NCI-H446 treated with DMSO at 0.1 percent for 48 hours (cell line): Measurements from ENCODE around the gene TBC1D24.

Experiments
- DNase-seq: peaks from one replicate; lab custom pipeline; 2025; lab: John Stamatoyannopoulos, UW

TBC1D24 gene

DNA sequence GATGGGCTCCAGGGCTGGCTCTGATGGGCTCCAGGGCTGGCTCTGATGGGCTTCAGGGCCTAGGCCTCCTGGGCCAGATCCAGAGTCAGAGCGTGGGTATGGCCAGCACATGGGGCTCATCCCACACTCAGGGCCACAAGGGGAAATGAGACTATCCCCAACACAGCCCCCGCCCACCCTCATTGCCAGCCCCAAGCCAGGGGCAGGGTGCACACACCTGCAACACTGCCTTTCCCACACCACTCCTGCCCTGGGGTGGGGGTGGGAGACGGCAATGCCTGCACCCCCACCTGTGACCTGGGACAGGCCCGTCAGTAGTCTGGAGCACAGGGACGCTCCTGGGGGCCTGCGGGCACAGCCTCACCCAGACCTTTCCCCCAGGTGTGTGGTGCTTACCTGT is 24.5 kb downstream of the TBC1D24 start:
- DNase-seq = no peak

DNA sequence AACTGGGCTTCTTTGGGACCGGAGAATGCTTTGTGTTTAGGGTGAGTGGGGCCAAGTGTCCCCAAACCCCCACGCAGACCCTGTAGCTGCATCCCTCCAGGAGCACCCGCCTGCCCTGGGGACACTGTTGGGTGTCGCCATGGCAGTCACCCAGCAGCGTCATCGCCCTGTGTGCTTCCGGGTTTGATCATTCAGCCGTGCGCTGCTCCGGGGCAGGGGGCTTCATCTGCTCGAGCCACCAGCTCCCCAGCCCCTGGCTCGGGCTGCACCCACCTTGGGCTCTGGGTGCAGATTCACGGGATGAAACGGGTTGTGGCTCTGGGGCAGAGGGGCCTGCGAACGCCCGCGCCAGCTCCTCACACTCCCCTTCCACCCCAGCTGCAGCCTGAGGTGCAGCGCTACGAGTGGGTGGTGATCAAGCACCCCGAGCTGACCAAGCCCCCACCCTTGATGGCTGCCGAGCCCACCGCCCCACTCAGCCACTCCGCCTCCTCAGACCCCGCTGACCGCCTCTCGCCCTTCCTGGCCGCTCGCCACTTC is 25.0 kb downstream of the TBC1D24 start:
- DNase-seq = no peak

DNA sequence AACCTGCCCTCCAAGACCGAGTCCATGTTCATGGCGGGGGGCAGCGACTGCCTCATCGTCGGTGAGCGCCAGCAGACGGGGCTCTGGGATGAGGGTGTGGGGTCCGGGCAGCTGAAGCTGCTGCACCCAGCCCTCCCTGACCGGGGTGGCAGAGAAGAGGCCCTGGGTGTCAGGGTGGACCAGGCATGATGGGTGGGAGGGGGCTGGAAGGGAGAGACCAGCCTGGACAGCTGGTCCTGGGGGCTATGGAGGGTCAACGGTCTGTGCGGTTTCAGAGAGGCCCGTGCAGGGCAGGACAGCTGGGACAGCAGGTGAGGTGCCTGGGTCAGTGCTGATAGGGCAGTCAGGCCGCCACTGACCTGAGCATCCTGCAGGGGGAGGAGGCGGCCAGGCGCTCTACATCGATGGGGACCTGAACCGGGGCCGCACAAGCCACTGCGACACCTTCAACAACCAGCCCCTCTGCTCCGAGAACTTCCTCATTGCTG is 25.5 kb downstream of the TBC1D24 start:
- DNase-seq = no peak

DNA sequence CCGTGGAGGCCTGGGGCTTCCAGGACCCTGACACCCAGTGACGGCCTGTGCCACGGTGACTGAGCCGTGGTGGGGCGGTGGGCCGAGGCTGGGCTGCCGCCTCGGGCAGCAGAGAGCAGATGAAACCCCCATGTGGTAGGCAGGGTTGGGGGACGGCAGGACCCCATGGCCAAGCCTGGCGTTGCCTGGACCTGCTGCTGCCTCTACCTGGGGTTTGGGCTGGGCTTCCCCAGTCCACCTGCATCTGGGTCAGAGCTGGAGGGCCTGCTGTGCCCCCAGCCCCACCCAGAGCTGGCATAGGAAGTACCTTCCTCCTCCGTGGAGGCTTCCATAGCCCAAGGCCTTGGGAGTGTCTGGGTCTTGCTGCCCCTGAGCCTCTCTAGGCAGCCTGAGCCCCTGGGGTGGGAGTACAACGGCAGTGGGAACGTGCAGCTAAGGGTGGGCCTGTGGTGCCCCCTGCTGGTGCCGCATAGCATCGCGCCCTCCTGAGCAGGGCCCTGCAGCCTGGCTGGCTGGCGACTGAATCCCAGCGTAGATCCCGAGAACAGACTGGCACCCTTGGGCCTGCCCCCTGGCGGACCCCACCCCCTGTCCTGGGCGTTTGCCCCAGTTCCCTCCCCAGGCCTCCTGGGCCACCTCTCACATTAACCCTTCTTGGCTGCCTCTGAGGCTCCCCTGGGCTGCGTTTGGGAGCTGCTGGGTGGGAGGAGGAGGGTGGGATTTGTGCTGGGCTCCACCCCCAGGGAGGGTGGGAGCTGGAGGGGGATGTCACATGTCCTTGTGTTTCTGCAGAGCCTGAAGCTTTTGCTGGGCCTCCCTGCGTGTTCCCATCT is 26.2 kb downstream of the TBC1D24 start:
- peak; percentile 64 for DNase-seq

DNA sequence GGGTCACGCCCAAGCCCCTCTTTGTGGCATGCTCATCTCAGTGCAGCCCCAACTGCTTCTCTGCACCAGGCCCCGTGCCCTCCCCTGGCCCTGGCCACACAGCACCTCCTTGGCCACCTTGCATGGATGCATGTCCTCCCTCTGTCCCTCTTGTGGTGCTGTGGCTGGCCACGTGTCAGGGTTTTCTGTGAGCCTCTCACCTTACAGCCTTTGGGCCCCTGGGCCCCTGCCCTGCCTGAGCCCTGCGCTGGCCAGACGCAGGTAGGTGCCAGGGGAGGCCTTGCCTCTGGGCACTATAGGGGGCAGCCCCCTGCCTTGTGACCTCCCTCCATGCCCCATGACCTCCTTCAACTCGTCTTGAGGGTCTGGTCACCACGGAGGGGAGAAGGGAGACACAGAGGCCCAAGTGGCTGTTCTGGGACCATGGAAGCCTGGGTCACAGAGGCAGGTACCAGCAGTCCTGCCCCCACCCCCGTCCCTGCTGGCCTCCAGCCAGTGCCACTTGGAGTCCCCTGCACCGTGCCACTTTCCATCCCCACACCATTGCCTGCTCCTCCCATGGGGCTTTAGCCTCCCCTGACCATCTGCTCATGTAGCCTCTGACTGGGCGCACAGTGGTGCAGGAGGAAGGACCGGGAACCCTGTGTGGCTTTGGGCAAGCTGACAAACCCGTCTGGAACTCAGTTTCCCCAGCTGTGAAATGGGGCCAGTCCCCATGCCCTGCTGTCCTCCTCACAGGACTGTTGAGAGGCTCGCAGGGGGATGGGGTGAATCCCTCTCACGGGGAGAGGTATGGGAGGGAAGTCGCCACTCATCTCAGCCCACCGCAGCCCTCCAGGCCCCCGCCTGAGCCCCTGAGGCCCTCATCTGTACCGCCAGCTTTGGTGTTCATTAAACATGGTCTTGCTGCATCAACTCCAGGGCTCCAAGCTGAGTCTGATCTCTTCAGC is 27.3 kb downstream of the TBC1D24 start:
- DNase-seq = no peak

DNA sequence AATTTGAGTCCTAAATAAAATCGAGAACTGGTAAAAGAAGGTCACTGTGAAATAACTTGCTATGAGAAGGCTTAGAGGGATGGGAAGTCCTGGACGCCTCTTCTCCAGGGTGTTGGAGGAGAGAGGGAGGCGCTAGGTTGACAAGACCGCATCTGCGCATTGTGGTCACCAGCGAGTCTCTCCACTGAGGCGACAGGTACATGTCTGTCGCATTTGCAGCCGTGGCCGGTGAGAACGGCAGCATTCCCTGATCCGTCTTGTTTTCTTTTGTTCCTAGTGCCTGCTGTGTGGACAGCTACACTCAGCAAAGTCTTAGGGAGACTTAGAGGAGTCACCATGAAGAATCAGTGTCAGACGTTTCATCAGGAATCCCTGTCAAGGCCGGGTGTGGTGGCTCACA is 30.8 kb downstream of the TBC1D24 start:
- no peak for DNase-seq

DNA sequence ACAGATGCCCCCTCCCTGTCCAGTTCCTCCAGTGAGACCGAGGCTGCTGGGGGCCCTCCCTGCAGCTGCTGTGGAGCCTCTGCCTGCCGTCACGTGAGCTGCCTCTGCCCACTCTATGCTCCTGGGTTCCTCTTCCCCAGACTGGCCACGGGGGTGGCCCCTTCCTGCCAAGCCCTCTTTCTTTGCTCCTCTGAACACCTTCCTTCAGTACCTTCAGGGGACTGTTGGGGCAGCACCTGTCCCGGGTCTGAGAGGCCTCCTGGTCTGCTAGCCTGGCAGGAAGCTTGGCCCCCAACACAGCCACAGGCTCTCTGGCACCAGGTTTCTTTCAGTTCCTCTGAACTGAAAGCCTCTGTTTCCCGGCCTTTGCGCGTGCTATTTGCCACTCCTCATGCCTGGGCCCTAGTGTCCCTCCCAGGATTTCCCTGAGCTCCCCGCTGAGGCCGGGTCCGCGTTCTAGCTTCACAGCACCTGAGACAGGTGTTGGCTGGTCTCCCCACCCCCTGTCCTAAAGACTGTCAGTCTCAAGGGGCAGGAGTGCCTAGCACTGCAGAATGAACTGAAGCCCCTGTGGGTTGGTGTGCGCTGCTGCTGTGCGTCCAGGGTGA is 32.2 kb downstream of the TBC1D24 start:
- no peak for DNase-seq

DNA sequence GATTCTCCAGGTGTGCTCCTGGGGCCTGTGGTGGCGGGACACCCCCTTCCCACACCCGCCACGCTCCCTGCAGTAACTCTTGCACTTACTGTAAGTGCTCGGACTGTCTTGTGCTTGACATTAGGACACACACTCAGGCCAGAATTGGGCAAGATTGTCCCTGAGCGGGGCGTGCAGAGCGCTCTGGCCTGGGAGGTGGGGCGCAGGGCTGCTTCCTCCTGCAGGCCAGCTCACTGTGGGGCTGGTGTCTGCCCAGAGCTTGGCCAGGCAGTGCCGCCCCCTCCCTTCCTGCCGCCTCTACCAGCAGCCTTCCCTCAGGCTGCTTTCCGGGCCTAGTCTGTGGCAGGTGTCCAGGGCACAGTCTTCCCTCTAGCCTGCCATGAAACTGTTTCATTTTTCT is 32.7 kb downstream of the TBC1D24 start:
- no peak for DNase-seq

DNA sequence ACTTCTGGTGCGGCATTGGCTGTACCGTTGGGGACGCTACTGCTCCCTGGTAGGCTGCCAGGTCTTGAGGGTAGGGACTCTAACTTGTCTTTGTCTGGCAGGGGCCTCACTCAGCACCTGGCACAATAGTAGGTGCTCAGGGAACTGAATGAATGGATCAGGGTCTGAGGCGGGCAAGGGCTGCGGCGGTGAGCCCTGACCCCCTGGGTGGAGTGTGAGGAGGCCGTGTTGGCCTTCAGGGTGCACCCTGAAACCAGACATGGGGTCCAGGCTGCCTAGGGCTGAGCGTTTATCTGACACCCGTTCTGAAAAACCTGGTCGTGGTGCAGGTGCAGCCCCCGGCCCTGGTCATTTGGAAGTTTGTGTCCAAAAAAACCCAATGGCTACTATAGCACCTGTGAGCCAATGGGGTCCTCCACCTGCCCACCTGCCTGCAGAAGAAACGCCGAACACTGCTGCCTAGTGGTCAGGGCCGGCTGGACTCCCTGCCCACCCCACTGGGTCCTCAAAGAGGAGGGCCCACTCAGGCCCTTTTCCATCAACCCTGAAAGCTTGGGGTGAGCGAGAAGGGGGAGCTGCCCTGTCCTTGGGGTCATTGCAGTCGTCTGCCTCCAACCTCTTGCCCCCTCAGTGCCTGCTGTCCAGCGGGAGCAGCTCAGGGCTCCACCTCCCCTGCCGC is 33.9 kb downstream of the TBC1D24 start:
- no peak for DNase-seq

DNA sequence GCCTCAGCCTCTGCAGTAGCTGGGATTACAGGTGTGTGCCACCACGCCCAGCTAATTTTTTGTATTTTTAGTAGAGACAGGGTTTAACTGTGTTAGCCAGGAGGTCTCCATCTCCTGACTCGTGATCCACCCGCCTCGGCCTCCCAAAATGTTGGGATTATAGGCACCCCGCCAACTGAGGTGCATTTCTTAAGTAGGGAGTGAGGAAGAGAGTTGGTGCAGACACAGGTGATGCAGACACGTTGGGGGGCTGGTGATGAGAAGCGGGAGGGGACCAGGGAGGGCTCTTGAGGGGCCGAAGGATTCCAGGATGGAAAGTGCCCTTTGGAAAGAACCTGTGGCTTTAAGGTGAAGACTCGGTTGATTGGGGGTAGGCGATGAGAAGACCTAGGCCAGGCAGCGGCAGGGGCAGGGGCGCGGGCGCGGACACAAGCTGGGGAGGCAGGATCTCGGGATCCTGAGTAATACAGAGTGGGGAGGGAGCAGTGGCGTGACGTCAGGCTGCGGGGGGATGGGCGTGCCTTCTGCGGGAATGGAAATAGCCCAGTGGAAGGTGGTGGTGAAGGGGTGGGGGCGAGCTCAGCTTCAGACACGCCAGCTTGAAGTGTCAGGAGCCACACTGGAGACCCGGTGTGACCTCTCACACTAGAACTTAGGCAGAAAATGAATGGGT is 36.3 kb downstream of the TBC1D24 start:
- DNase-seq = no peak

DNA sequence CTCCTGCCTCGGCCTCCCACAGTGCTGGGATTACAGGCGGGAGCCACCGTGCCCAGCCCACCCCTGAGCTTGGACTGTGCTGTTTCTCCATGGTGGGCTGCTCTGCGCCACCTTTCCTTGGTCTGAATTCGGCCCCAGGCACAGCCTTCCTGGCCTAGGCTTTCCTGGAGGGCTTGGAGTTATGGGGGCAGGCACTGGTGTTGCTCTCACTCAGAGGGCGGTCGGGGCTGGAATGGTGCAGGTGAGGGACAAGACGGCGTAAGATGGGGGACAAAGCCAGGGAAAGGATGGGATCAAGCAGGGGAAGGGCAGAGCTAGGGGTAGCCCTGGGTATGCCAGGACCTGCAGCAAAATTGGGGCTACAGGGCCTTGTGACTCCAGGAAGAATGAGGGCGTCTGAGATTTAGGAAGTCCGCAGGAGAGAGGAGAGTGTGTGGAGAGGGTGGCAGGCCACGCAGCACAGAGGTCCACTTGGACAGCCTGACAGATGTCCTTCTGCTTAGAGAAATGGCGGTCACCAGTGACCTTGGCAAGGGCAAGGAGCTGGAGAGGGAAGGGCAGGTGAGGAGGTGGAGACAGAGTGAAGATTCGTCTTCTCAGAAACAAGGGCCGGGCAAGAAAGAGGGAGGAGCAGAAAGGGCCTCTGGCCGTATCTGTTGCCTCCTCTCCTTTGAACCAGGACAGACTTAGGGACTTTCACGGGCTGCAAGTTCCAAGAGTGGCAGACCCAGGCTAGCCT is 37.2 kb downstream of the TBC1D24 start:
- DNase-seq = no peak

DNA sequence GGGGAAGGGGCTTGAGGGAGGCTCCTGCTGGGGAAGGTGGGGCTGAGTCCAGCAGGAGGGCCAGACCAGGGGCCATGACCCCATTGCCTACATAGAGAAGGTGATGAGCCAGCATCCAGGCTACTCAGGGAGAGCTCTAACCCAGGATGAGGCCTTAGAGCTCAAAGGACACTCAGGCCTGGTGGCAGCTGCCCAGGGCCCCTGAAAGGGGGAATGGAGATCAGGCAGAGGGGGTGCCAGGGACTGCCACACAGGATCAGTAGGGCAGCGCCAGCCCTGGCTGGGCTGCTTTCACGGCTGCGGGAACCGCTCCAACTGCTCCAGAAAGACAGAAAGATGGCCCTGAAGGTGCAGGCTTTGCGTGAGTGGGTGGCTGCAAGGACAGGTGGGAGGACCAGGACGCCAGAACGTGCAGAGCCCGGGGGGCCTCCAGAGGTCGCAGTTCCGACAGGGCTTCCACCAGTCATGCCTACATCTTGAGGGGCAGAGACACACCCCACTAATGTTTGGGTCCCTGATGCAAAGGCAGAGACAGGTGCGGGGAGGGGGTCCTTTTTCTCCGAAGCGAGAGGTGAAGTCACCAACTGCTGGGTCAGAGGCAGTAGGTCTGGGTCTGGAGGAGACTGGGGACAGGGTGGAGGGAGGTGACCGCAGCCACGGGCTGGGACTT is 37.9 kb downstream of the TBC1D24 start:
- no peak for DNase-seq

DNA sequence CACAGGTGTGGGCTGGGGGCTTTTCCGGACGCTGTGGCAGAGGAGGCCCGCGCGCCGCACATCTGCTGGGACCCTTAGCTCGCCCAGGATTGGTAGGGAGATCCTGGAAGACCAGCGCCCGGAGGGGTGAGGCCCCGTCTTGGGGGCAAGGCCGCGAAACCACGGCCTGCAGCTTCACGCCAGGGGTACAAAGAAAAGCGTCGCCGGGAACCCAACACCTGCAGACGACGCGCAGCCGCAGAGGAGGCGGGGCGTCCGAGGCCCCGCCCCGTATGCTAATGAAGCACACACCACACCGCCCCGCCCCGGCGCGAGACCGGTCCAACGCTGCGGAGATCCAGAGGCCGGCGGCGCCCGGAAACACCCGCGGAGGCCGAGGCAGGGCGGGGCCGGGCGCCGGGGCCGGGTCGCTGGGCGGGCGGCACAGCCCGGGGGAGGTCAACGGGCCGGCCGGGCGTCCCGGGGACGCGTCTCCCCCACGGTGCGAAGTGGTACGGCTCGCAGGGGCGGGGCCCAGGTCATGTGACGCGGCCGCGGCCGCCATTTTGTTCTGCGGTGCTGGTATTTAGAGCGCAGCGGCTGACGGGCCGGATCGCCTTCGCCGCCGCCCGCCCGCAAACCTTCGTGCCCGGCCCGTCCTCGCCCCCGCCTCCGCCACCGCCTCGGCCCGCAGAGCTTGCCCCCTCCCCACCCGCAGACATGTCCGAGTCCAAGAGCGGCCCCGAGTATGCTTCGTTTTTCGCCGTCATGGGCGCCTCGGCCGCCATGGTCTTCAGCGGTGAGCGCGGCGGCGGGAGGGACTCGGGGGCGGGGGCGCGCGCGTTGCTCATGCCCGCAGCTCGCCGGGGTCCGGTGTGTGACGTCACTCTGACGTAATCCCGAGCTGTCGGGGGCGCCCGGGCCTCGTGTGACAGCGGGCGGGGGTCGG is 38.7 kb downstream of the TBC1D24 start, which contains the start of gene ATP6V0C:
Gene ATP6V0C, plus strand, starts transcription at position 548 of the 928 bp plus-strand sequence. Its CDS starts 152 bp downstream, at position 700.
- DNase-seq = peak; percentile 75

DNA sequence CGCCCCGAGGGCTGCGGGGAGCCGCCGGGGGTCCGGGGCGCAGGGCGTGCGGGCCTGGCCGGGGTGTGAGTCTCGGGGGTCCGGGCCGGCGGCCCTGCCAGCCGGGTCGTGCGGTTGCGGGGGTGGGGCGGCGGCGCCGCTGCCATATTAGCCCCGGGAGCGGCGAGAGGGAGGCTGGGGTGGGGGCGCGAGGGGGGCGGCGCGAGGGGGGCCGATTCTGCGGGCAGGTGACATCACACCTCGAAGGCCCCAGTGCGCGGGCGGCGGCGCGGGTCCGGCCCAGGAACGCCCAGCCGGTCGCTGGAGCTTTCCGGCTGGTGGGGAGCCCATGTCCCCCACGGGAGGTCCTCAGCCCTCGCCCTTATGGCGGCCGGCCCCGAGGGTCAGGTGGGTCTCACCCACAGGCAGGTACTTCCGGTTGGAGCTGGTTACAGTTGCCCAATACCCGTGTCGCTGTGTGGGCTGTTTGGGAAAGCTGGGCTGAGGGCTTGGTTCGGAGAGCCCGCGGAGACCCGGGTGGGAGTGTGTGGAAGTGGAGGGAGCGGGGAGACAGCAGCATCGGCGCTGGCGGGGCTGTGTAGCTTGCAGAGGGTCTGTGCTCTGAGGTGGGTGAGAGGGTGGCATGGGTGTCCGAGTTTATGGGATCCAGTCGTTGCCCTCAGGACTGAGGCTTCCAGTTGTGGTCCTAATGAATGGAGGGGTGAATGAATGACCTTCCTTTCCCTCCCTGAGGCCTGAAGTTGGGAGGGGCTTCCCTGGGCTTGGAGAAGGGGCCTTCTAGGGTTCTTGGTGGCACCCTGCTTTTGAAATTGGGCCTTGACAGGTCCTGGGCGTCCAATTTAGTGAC is 39.6 kb downstream of the TBC1D24 start:
- no peak for DNase-seq

DNA sequence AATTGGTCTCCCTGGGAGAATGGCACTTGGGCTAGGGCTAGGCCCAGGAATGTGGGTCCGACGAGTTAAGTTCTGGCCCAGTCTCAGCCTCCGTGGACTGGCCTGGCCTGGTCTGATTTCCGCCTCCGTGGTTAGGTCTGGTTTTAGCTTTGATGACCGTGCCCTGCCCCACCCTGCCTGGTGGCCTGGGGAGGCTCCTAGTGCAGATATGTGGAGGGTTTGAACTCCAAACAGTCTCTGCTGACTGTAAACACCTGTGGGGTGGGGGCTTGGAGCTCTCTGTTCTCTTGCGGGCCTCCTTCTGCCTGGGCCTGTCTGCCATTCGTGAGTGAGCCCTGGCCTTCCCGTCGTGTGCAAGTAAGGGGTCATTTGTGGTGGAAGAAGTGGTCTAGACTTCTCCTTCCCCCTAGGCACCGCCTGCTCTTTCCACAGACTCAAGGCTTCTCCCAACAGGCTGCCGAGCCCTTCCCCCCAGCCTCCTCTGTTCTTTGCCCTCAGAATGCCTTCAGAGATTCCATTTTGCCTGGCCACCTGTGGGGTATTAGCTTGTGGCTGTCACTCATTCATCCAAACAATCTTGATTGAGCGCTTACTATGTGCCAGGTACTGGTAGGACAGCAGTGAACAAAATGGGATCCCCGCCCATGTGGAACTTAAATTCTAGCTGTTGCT is 40.4 kb downstream of the TBC1D24 start:
- no peak for DNase-seq

DNA sequence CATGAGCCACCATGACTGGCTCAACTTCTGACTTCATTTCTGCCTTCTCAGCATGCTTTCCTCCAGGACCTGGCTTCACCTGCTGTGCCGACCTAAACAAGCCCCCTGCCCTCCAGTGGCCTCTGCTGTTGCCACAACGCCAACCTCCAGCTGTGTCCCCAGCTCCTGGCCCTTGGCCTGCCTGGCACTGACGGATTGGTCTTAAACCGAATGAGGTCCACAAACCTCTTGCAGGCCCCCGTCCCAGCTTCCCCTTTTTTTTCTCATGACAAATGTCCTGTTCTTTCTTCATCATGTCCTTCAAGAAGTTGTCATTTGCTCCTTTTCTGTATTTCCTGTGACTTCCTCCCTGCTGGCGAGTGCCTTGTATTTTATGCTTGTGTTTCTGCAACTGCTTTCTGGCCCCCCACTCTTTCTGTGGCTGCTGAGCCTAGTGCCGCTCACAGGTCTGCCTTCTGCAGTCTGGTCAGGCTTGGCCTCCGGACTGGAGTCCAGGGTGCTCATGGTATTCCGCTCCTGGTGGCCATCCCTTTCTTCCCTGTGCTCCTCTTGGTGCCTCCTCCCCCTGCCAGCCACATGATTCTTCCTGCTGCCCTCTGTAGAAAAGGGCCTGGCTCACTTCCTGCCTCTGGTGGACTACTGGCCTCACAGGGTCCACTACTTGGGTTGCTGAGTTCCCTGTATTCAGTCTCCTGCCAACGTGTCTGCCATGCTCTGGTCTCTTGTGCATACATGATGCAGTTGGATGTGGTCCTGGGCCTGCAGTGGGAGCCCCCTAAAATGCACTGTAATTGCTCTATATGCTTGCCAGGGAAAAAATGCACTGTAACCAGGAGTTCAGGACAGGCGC is 41.7 kb downstream of the TBC1D24 start:
- no peak for DNase-seq
